Ovary (tissue), 9 donors: Measurements from ENCODE around the gene TTC7B. TPM values are rescaled to one million over a fixed set of nuclear protein-coding genes. Genes with fewer than 3 reads are reported as not detected.

ENCODE experiments used
- DNase-seq, 5 donors: peaks; one replicate each; pipeline ENCODE4 v3.0.0-alpha.2; 2019 to 2020
- H3K27ac ChIP-seq, 2 donors: fragments of 200-600 bp; one replicate each; pipeline versions ENCODE4 v1.5.1 to v1.8.0; 2019 to 2022
- H3K27me3 ChIP-seq: fragments of 200-600 bp; one replicate; pipeline ENCODE4 v1.8.0; 2022
- H3K36me3 ChIP-seq: fragments of 200-600 bp; sonication (generic); one replicate; pipeline ENCODE4 v1.5.1; 2019
- H3K4me1 ChIP-seq: one replicate; pipeline ENCODE4 v1.8.1; 2013; ENCODE audit warnings: mild to moderate bottlenecking, moderate library complexity; ENCODE audit not compliant: insufficient read depth
- H3K4me3 ChIP-seq: fragments of 200-600 bp; sonication (generic); one replicate; pipeline ENCODE4 v1.5.1; 2017
- H3K9me3 ChIP-seq, 2 donors: fragments of 200-600 bp in 1 of 2; sonication (generic) in 1 of 2; one replicate each; pipeline versions ENCODE4 v1.5.1 to v1.8.1; 2013 to 2019; ENCODE audit warnings: mild to moderate bottlenecking in 1 of 2, moderate library complexity in 1 of 2
- EP300 ChIP-seq: sonication (generic); formaldehyde crosslinking; IDR thresholded peaks from one replicate; pipeline ENCODE4 v1.6.1; 2017; ENCODE audit warnings: antibody characterized with exemption
- POLR2A ChIP-seq: fragments of 450-650 bp; IDR thresholded peaks from one replicate; pipeline ENCODE4 v1.6.1; 2017; ENCODE audit warnings: antibody characterized with exemption, mild to moderate bottlenecking, moderate library complexity
- WGBS, 3 donors: extraction: QIAGEN DNeasy Blood & Tissue Kit in 1 of 3; methylation state at CpG; one replicate each; pipeline versions ENCODE4 v1.1.5 to v1.1.7; 2013 to 2017; 5-methylcytosine and 5-hydroxymethylcytosine counted together
- intact Hi-C, 4 donors: fragments of 100-400 bp; cut with DNase I; formaldehyde crosslinking; loops; one replicate each; pipeline versions ENCODE4 v1.11.0 to v1.15.1; 2022 to 2023
- polyA plus RNA-seq, 2 donors: library from polyadenylated mRNA; stranded (reverse); fragments of 200-250 nt in 1 of 2; fragments of 350-450 nt in 1 of 2; fragmentation: Illumina TruSeq in 1 of 2; extraction: RNeasy Lipid Tissue Mini Kit (QIAGEN cat#74804) in 1 of 2; gene quantifications; one replicate each; pipeline ENCODE4 v1.2.3, GENCODE V29; 2013 to 2014
- total RNA-seq, 7 donors: library from RNA; depleted of rRNA in 2 of 7; stranded (reverse); fragments of >200 nt in 2 of 7; fragmentation: NEBNext Ultra II Directional in 3 of 7; extraction: Animal tissue kit (Norgen Biotek cat#: 25700) in 3 of 7; gene quantifications; one replicate each; pipeline versions ENCODE4 v1.1.0 to v1.2.4, GENCODE V29; 2016 to 2023
- TF ChIP-seq, protein P1 (sequence below), 3 donors: fragments of 450-650 bp in 2 of 3; fragments of 200-600 bp in 1 of 3; IDR thresholded peaks; one replicate each; pipeline versions ENCODE4 v1.5.1 to v1.8.0; 2016 to 2022; ENCODE audit warnings: antibody characterized with exemption in 3 of 3, mild to moderate bottlenecking in 1 of 3
- donor health status: DM: no; HTN: no; CAD: no; lungs with moderate emphysema.
- donor health status: DM: no; HTN: no; CAD: no.
- donor health status: Bipolar disorder and iron deficiency.
- donor health status: DM: yes; HTN: yes; CAD: no.
- donor health status: DM: no; HTN: no; CAD: no.
- donor health status: DM: yes; HTN: yes; CAD: no.

TTC7B gene
- total and polyA plus RNA-seq, 9 donors: 18.2 to 39.5 (median 34.2) TPM

DNA sequence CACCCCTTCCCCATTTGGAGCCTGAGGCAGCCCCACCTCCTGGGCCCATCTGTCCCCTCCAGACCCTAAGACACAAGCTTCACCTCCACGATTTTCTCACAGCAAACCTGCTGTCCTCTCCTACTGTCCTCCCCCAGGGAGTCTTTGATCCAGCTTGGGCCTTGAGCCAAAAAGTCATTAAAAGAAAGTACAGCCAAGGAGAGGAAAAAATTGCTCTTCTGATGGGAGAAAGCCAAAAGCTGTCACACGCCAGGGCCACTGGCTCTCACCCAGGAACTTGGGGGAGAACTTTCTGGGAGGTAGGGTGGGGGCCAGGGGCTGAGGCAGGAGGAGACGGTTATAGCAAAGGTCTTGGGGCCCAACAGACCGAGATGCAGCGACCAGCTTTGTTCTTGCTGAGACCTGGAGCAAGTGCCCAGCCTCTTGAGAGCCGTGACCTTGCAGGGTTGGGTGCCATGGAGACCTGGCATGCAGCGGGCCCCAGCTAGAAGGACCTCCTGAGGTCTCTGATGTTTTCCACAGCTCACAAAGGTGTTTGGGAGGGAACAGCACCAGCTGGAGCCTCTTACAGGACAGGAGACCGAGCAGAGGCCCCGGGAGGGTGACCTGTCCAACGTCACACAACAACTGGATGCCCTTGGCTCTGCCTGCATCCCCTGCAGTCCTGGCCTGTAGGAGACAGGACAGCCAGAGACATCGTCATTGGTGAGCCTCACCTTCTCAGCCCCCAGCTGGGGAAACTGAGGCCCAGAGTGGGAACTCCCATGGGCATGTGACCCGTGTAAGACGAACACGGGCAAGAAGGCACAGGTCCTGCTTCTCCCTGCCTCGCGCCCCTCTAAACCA lies 294.9 kb downstream of the TTC7B start:
- Histone ChIP-seq H3K27ac (peak overlapping the region; percentile 31 to 72), H3K4me1 (peaks cover 21% of the 10 kb centered on the region), H3K4me3 (no peak overlapping the region), H3K36me3 (no peaks in the 10 kb centered on the region), H3K9me3 (no peaks in the 10 kb centered on the region), H3K27me3 (no peaks in the 10 kb centered on the region)
- peak; percentile 39 to 77 (median 71) for DNase-seq
- 58 to 65% (median 62%) methylated on average over 16 of the region's 16 CpGs for WGBS, 3 donors
- TF ChIP-seq POLR2A (no peak), EP300 (no peak)
- TF ChIP-seq, protein P1, sequence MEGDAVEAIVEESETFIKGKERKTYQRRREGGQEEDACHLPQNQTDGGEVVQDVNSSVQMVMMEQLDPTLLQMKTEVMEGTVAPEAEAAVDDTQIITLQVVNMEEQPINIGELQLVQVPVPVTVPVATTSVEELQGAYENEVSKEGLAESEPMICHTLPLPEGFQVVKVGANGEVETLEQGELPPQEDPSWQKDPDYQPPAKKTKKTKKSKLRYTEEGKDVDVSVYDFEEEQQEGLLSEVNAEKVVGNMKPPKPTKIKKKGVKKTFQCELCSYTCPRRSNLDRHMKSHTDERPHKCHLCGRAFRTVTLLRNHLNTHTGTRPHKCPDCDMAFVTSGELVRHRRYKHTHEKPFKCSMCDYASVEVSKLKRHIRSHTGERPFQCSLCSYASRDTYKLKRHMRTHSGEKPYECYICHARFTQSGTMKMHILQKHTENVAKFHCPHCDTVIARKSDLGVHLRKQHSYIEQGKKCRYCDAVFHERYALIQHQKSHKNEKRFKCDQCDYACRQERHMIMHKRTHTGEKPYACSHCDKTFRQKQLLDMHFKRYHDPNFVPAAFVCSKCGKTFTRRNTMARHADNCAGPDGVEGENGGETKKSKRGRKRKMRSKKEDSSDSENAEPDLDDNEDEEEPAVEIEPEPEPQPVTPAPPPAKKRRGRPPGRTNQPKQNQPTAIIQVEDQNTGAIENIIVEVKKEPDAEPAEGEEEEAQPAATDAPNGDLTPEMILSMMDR (IDR thresholded peaks at IDR 0.05): no peak
- intact Hi-C loops: loop anchor here in 1 of 4 donors (5.0 kb wide), 1 partner anchor 119 kb away; no protein-coding TSS in a partner anchor

DNA sequence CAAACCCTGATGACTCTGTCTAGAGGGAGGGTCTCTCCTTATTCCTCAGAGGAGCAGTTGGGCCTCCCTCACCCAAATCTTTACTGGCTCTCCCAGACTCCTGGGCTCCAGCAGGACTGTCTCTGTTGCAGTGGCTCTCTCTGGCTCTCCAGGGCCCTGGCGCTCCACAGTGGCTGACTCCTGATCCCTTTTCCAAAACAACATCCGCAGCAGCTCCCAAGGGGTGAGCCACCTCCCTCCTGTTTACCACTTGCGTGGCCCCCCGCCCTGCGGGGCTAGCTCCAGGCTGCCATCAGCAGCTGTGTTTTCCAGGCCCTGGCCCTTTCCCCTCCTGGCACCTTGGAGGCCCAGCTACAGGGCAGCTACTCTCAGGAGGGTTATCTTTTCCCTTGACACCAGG lies 295.9 kb downstream of the TTC7B start:
- peak in 1 of 5 donors; percentile 44 for DNase-seq
- intact Hi-C loops: loop anchor here in 1 of 4 donors (5.0 kb wide), 1 partner anchor 118 kb away; no protein-coding TSS in a partner anchor
- H3K27ac ChIP-seq: peak overlapping the region in 1 of 2 donors; percentile 72
- TF ChIP-seq EP300: no peak
- TF ChIP-seq POLR2A: no peak
- TF ChIP-seq, protein P1 (IDR thresholded peaks at IDR 0.05): no peak
- peaks cover 21% of the 10 kb centered on the region for H3K4me1 ChIP-seq
- H3K4me3 ChIP-seq: no peak overlapping the region
- H3K27me3 ChIP-seq: no peaks in the 10 kb centered on the region
- no peaks in the 10 kb centered on the region for H3K36me3 ChIP-seq
- H3K9me3 ChIP-seq: no peaks in the 10 kb centered on the region
- WGBS, 3 donors: 73 to 95% (median 83%) methylated on average over 5 of the region's 5 CpGs

DNA sequence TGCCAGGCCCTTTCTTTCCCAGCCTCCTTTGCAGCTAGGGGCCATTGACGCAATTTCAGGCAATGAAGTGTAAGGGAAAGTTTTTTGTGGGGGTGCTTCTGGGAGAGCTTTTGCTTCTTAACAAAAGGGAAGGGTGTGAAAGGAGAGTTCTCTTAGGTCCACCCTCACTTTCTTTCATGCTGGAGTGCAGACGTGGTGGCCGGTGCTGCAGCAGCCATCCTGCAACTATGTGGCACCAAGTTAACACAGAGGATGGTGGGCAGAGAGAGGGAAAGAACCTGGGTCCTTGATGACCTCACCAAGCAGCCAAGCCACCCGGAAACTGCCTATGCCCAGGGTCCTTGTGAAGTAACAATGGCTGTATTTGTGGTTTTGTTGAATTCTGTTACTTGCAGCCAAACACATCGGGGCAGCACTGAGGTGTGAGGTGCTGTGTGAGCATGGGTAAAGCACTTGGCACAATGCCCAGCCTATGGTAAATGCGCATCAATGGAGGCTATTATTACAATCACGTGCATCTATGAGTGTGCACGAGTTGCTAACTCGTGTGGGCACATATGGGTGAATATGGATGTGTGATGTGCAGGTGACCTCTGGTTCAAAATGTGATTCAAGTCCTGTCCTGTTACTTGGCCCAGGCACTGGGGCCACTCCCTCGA lies 296.8 kb downstream of the TTC7B start:
- WGBS, 3 donors: 91 to 95% (median 95%) methylated on average over 10 of the region's 10 CpGs
- Histone ChIP-seq H3K4me1 (peaks cover 21% of the 10 kb centered on the region), H3K4me3 (no peak overlapping the region), H3K27me3 (no peaks in the 10 kb centered on the region), H3K9me3 (no peaks in the 10 kb centered on the region), H3K36me3 (no peaks in the 10 kb centered on the region), H3K27ac (no peak overlapping the region)
- intact Hi-C loops: no loop called here
- TF ChIP-seq EP300 (no peak), POLR2A (no peak)
- TF ChIP-seq, protein P1 (IDR thresholded peaks at IDR 0.05): no peak
- no peak for DNase-seq

DNA sequence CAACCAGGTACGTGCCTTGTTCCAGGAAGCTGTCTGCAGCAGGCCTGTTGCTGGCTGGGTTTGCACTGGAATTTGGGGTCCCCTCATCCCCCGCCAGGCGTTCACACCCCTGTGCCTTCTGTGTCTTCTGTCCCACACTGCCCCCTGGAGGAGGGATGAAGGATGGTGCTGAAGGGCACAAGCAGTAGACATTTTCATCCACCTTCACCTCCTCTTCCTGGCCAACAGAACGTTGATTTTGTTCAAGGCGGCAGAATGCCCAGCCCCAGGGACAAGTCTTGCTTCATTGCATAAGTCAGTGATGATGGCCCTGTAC lies 297.3 kb downstream of the TTC7B start:
- Histone ChIP-seq H3K36me3 (no peaks in the 10 kb centered on the region), H3K27ac (no peak overlapping the region), H3K27me3 (no peaks in the 10 kb centered on the region), H3K4me1 (peaks cover 21% of the 10 kb centered on the region), H3K9me3 (no peaks in the 10 kb centered on the region), H3K4me3 (no peak overlapping the region)
- no peak for TF ChIP-seq POLR2A
- TF ChIP-seq, protein P1 (IDR thresholded peaks at IDR 0.05): no peak
- no peak for TF ChIP-seq EP300
- peak in 1 of 5 donors; percentile 51 for DNase-seq
- intact Hi-C loops: no loop called here
- WGBS, 3 donors: 83 to 91% (median 88%) methylated on average over 5 of the region's 5 CpGs
